Measurements from ENCODE around the gene ATP13A4. TPM values are rescaled to one million over a fixed set of nuclear protein-coding genes. Genes with fewer than 3 reads are reported as not detected.

The ATP13A4 gene
- total and polyA plus RNA-seq, 2 of the 8 experiments (the other 6 are each of a cell fraction or from before 2014, with no cell fraction given) = 0.12 TPM; not detected in 1

- H3K23ac ChIP-seq (ENCODE audit: insufficient read length) = no peak overlapping the region
- H3K36me3 ChIP-seq (ENCODE audit: control insufficient read depth in 2 of 4, insufficient read depth in 4 of 4, low read length in 3 of 4) = no peaks in the 10 kb centered on the region
- H3K4me1 ChIP-seq (replicated peaks in 1 of 4; ENCODE audit: control insufficient read depth in 3 of 4, insufficient read depth in 4 of 4, low read length in 3 of 4) = no peaks in the 10 kb centered on the region
- no peak overlapping the region for H2AFZ ChIP-seq (ENCODE audit: low read length)
- no peak overlapping the region for H3K4me2 ChIP-seq (ENCODE audit: insufficient read depth in 1 of 2, low read depth in 2 of 2, low read length in 2 of 2)
- no peak for FAIRE-seq
- 77% methylated on average over 2 of the region's 2 CpGs; no CpG with 5 or more reads in 1 of the 2 experiments for WGBS, 2 experiments (ENCODE audit: extremely low coverage in 1 of 2, insufficient coverage in 1 of 2, insufficient read length in 1 of 2, insufficient replicate concordance in 2 of 2, low coverage in 1 of 2, low lambda C conversion rate in 2 of 2, missing lambda C conversion rate in 1 of 2)
- H3K79me1 ChIP-seq (ENCODE audit: low read depth, low read length) = no peaks in the 10 kb centered on the region
- ChIA-PET CTCF (ENCODE audit: partially characterized antibody) (no interaction called here), POLR2A (ENCODE audit: partially characterized antibody) (no interaction called here)
- TF ChIP-seq RXRA (IDR thresholded peaks at IDR 0.05; ENCODE audit: insufficient read depth, low read depth, low read length) = no peak
- H2AK5ac ChIP-seq (ENCODE audit: low read depth, low read length) = no peak overlapping the region
- no peaks in the 10 kb centered on the region for H3K9me3 ChIP-seq (ENCODE audit: insufficient read depth in 2 of 2, low read depth in 1 of 2, low read length in 1 of 2)
- no peak overlapping the region for H3K27ac ChIP-seq (ENCODE audit: low read depth, low read length)
- no peak for DNase-seq (ENCODE audit: low read depth in 1 of 2, low spot score in 2 of 2)
- no peak overlapping the region for H3K9ac ChIP-seq (replicated peaks in 1 of 4; ENCODE audit: extremely low read depth in 1 of 4, low read depth in 3 of 4, low read length in 3 of 4)
- no peaks in the 10 kb centered on the region for H3K79me2 ChIP-seq (ENCODE audit: control insufficient read depth in 1 of 2, insufficient read depth in 2 of 2, low read length in 2 of 2)
- no peak overlapping the region for H2BK20ac ChIP-seq (ENCODE audit: low read length)
- no peak overlapping the region for H4K8ac ChIP-seq (ENCODE audit: extremely low read depth, insufficient read depth, low read length)
- H3K14ac ChIP-seq (ENCODE audit: insufficient read length) = no peak overlapping the region
- H3K27me3 ChIP-seq (replicated peaks in 1 of 4; ENCODE audit: control insufficient read depth in 3 of 4, extremely low read depth in 1 of 4, insufficient read depth in 3 of 4, low read length in 3 of 4) = no peaks in the 10 kb centered on the region
- no peaks in the 10 kb centered on the region for H4K20me1 ChIP-seq (replicated peaks in 1 of 2; ENCODE audit: control insufficient read depth in 1 of 2, insufficient read depth in 2 of 2, low read length in 2 of 2)
- no peak overlapping the region for H3K4ac ChIP-seq (replicated peaks; ENCODE audit: insufficient read length, low read depth, low read length)
- no peak overlapping the region for H4K91ac ChIP-seq (replicated peaks; ENCODE audit: insufficient read length, low read length)
- H3K23me2 ChIP-seq (ENCODE audit: low read depth, low read length) = no peaks in the 10 kb centered on the region
- H2BK120ac ChIP-seq (replicated peaks; ENCODE audit: low read depth, low read length) = no peak overlapping the region
- H4K5ac ChIP-seq (ENCODE audit: insufficient read length, low read depth, low read length) = no peak overlapping the region
- no peak overlapping the region for H3K18ac ChIP-seq (ENCODE audit: extremely low read depth, low read length)
- no peak overlapping the region for H2BK12ac ChIP-seq (ENCODE audit: low read depth, low read length)
- H2BK5ac ChIP-seq (ENCODE audit: low read depth, low read length) = no peak overlapping the region
- no peak overlapping the region for H3K4me3 ChIP-seq (ENCODE audit: extremely low read depth in 1 of 4, insufficient read depth in 2 of 4, low read depth in 3 of 4, low read length in 4 of 4)
- H3K56ac ChIP-seq (replicated peaks; ENCODE audit: insufficient read length, low read depth, low read length) = no peak overlapping the region
- no peak overlapping the region for H2BK15ac ChIP-seq (ENCODE audit: low read length)
These were observed 38.7 kb downstream of the ATP13A4 start for GRCh38 chr3:193515966-193516365.
